ENCODE data around the gene TRAF5. TPM values are rescaled to one million over a fixed set of nuclear protein-coding genes. Genes with fewer than 3 reads are reported as not detected.

The TRAF5 gene
- total RNA-seq, result 52.9 to 58.7 TPM (median 57.4 TPM) in 3 replicates
- long read RNA-seq, transcript TRAF5-201 (11 exons, 3,972 nt), result major isoform, 43 of 62 reads
- long read RNA-seq, partial matches to known transcripts, result 9 of 62 reads
- long read RNA-seq, other reads (novel, unspliced or antisense), result 7 of 62 reads

DNA sequence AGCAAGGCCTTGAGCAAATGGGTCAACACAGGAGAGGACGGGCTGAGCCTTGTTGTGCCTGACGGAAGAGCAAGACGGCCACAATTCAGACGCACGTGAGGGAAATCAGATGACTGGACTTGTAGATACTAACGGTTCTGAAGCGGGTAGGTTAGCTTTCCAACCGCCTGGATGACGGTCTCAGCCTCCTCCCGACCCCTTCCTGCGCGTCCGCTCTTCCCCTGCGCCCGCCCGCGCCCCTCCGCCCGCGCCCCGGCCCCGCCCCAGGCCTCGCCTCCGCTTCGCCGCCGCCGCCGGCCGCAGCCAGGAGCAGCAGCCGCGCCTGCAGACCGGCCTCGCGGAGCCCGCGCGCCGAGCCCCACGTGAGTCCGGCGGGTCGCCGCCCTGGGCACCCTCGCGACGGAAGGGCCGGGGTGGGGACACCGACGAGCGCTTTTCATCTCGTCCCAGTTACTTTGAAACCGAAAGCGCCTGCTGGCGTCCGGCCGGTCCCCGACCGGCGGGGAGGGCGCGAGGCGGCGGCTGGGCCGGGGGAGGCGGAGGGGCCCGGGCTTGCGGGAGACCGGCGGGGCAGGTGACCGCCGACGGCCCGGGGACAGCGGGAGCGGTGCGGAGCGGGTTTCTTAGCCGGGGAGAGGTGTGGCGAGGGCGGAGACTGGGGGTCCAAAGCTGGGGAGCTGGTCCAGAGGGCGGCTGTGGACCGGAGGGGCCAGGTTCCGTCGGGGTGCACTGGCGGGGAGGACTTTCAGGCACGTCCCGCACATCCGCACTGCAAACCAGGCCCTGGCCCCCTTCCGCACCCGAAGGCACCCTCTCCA is at the start of gene TRAF5:
Gene TRAF5 (plus strand): TSS at position 306 of the 818 bp plus-strand sequence. CDS start 26,407 bp downstream, outside the sequence.
- TF ChIP-seq, protein P1, sequence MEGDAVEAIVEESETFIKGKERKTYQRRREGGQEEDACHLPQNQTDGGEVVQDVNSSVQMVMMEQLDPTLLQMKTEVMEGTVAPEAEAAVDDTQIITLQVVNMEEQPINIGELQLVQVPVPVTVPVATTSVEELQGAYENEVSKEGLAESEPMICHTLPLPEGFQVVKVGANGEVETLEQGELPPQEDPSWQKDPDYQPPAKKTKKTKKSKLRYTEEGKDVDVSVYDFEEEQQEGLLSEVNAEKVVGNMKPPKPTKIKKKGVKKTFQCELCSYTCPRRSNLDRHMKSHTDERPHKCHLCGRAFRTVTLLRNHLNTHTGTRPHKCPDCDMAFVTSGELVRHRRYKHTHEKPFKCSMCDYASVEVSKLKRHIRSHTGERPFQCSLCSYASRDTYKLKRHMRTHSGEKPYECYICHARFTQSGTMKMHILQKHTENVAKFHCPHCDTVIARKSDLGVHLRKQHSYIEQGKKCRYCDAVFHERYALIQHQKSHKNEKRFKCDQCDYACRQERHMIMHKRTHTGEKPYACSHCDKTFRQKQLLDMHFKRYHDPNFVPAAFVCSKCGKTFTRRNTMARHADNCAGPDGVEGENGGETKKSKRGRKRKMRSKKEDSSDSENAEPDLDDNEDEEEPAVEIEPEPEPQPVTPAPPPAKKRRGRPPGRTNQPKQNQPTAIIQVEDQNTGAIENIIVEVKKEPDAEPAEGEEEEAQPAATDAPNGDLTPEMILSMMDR (IDR thresholded peaks at IDR 0.05), result no peak
- H3K36me3 Mint-ChIP-seq (ENCODE audit: low read depth), result no peaks in the 10 kb centered on the region
- no peaks in the 10 kb centered on the region for H3K27me3 Mint-ChIP-seq (ENCODE audit: low read depth)
- peak within 1 kb of the TSS; percentile 88 for H3K4me3 Mint-ChIP-seq (ENCODE audit: unreplicated experiment)
- peak within 1 kb of the TSS; percentile 94 for H3K27ac Mint-ChIP-seq (ENCODE audit: unreplicated experiment)
- H3K4me1 Mint-ChIP-seq (ENCODE audit: low read depth), result peaks cover 50% of the 10 kb centered on the region
- no peaks in the 10 kb centered on the region for H3K9me3 Mint-ChIP-seq (ENCODE audit: low read depth)
- DNase-seq (ENCODE audit: low spot score), result no peak

GRCh38 chr1:211279340-211279739 is 47.3 kb upstream of the TRAF5 start:
- Mint-ChIP-seq H3K9me3 (ENCODE audit: low read depth) (no peaks in the 10 kb centered on the region), H3K4me1 (ENCODE audit: low read depth) (peaks cover 7% of the 10 kb centered on the region), H3K27ac (ENCODE audit: unreplicated experiment) (no peak overlapping the region), H3K36me3 (ENCODE audit: low read depth) (peaks cover 7% of the 10 kb centered on the region), H3K27me3 (ENCODE audit: low read depth) (no peaks in the 10 kb centered on the region), H3K4me3 (ENCODE audit: unreplicated experiment) (no peak overlapping the region)
- DNase-seq (ENCODE audit: low spot score), result no peak
- TF ChIP-seq, protein P1 (IDR thresholded peaks at IDR 0.05), result no peak

DNA sequence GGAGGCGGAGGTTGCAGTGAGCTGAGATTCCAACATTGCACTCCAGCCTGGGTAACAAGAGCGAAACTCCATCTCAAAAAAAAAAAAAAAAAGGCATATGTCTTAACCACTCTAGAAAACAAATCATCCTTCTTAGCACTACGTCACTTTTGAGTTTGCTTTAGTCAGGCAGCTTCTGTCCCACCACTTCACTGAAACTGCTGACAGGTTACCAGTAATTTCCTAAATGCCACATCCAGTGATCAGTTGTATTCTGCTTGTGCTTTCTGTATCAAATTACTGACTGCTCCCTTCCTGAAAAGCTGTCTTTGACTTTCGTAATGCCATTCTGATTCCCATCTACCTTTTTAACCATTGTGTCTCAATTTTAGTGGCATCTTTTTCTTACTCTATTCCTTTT is 45.7 kb upstream of the TRAF5 start:
- Mint-ChIP-seq H3K36me3 (ENCODE audit: low read depth) (peaks cover 10% of the 10 kb centered on the region), H3K9me3 (ENCODE audit: low read depth) (no peaks in the 10 kb centered on the region), H3K4me1 (ENCODE audit: low read depth) (no peaks in the 10 kb centered on the region), H3K4me3 (ENCODE audit: unreplicated experiment) (no peak overlapping the region), H3K27ac (ENCODE audit: unreplicated experiment) (no peak overlapping the region), H3K27me3 (ENCODE audit: low read depth) (no peaks in the 10 kb centered on the region)
- DNase-seq (ENCODE audit: low spot score), result no peak
- TF ChIP-seq, protein P1 (IDR thresholded peaks at IDR 0.05), result no peak

GRCh38 chr1:211281320-211282022 is 45.2 kb upstream of the TRAF5 start:
- H3K4me3 Mint-ChIP-seq (ENCODE audit: unreplicated experiment), result no peak overlapping the region
- no peaks in the 10 kb centered on the region for H3K4me1 Mint-ChIP-seq (ENCODE audit: low read depth)
- H3K27ac Mint-ChIP-seq (ENCODE audit: unreplicated experiment), result no peak overlapping the region
- TF ChIP-seq, protein P1 (IDR thresholded peaks at IDR 0.05), result no peak
- no peaks in the 10 kb centered on the region for H3K9me3 Mint-ChIP-seq (ENCODE audit: low read depth)
- no peaks in the 10 kb centered on the region for H3K27me3 Mint-ChIP-seq (ENCODE audit: low read depth)
- no peak for DNase-seq (ENCODE audit: low spot score)
- H3K36me3 Mint-ChIP-seq (ENCODE audit: low read depth), result peaks cover 11% of the 10 kb centered on the region

DNA sequence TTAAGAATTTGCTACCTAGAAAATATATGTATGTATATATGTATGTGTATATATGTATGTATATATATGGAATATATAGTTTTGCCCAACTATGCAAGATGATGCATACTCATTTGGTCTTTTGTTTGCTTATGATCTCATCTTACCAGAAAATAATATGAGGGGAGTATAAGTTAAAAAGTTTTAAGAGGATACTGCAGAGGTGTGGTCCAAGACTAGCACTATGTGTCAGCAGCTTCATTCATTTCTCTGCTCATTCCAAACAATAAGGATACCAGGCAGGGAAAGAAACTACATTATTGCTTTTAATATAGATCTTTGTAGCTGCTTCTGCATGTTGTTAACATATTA is 44.6 kb upstream of the TRAF5 start:
- no peak overlapping the region for H3K27ac Mint-ChIP-seq (ENCODE audit: unreplicated experiment)

More for the DNA sequence above, 44.6 kb upstream of the TRAF5 start:
- no peak overlapping the region for H3K4me3 Mint-ChIP-seq (ENCODE audit: unreplicated experiment)
- TF ChIP-seq, protein P1 (IDR thresholded peaks at IDR 0.05), result no peak
- DNase-seq (ENCODE audit: low spot score), result no peak
- peaks cover 13% of the 10 kb centered on the region for H3K36me3 Mint-ChIP-seq (ENCODE audit: low read depth)
- H3K27me3 Mint-ChIP-seq (ENCODE audit: low read depth), result no peaks in the 10 kb centered on the region
- no peaks in the 10 kb centered on the region for H3K9me3 Mint-ChIP-seq (ENCODE audit: low read depth)
- no peaks in the 10 kb centered on the region for H3K4me1 Mint-ChIP-seq (ENCODE audit: low read depth)
